OCI-LY3 (cell line): ENCODE results near the gene BUB1.

Experiments used
- H2AFZ ChIP-seq: fragments of 200-600, 300-600 bp; shearing (Covaris generic); 2 replicates; pipeline ENCODE4 v1.6.0; 2014; ENCODE audit warnings: antibody characterized with exemption, low read depth, low read length
- H3K27ac ChIP-seq: fragments of 200-600, 300-600 bp; sonication (generic); 2 replicates; pipeline ENCODE4 v1.5.1; 2014; ENCODE audit warnings: mild to moderate bottlenecking, low read length, moderate library complexity, mixed read lengths
- H3K27me3 ChIP-seq: fragments of 200-600, 300-600 bp; sonication (generic); 2 replicates; pipeline ENCODE4 v1.6.1; 2014; ENCODE audit warnings: low read depth, low read length, mixed read lengths
- H3K36me3 ChIP-seq: fragments of 200-600, 300-600 bp; sonication (generic); replicated peaks from 2 replicates; pipeline ENCODE3; 2014; ENCODE audit warnings: low read depth, low read length, mixed read lengths
- H3K4me1 ChIP-seq: fragments of 300-600, 200-600 bp; sonication (generic); 2 replicates; pipeline ENCODE4 v1.6.1; 2014; ENCODE audit warnings: low read length, mixed read lengths
- H3K4me2 ChIP-seq: fragments of 200-600, 300-600 bp; sonication (generic); 2 replicates; pipeline ENCODE4 v1.6.1; 2014; ENCODE audit warnings: low read length, mixed read lengths
- H3K4me3 ChIP-seq: fragments of 300-600, 200-600 bp; sonication (generic); 2 replicates; pipeline ENCODE4 v1.5.1; 2014; ENCODE audit warnings: antibody characterized with exemption, mild to moderate bottlenecking, low read length, moderate library complexity
- H3K79me2 ChIP-seq: fragments of 300-600, 200-600 bp; shearing (Covaris generic); 2 replicates; pipeline ENCODE4 v1.6.1; 2014; ENCODE audit warnings: mild to moderate bottlenecking, low read length, mixed read lengths
- H3K9ac ChIP-seq: fragments of 300-600, 200-600 bp; shearing (Covaris generic); 2 replicates; pipeline ENCODE4 v1.6.0; 2014; ENCODE audit warnings: mild to moderate bottlenecking, low read length, moderate library complexity
- H3K9me3 ChIP-seq: fragments of 200-600, 300-600 bp; shearing (Covaris generic); 2 replicates; pipeline ENCODE4 v1.6.1; 2014; ENCODE audit warnings: low read length, mixed read lengths; ENCODE audit not compliant: insufficient read depth
- H4K20me1 ChIP-seq: fragments of 200-600, 300-600 bp; sonication (generic); 2 replicates; pipeline ENCODE4 v1.6.1; 2016; ENCODE audit warnings: low read length, mixed read lengths; ENCODE audit not compliant: insufficient read depth
- CTCF ChIP-seq: fragments of 200-600, 300-600 bp; sonication (generic); IDR thresholded peaks from 2 replicates; pipeline ENCODE4 v1.5.1; 2014; ENCODE audit warnings: antibody characterized with exemption, low read length, low read depth
- EZH2phosphoT487 ChIP-seq: fragments of 200-600 bp; shearing (Covaris generic); IDR thresholded peaks from 2 replicates; pipeline ENCODE4 v1.6.1; 2018; ENCODE audit warnings: antibody characterized with exemption, mixed run types, low read depth

Gene BUB1

GRCh38 chr2:110679337-110679707 is 1.5 kb upstream of the BUB1 start:
- Histone ChIP-seq H2AFZ (no peak overlapping the region), H4K20me1 (peaks cover 12% of the 10 kb centered on the region; the same call in 1 of the 2 replicates), H3K27ac (no peak overlapping the region), H3K4me3 (peak overlapping the region; percentile 89), H3K9me3 (no peaks in the 10 kb centered on the region), H3K27me3 (peaks cover 22% of the 10 kb centered on the region), H3K79me2 (peaks cover 35% of the 10 kb centered on the region), H3K4me1 (peaks cover 31% of the 10 kb centered on the region), H3K9ac (peak overlapping the region; percentile 90; the same call in 1 of the 2 replicates), H3K4me2 (peak overlapping the region; percentile 84), H3K36me3 (peaks cover 9% of the 10 kb centered on the region)
- TF ChIP-seq EZH2phosphoT487 (no peak), CTCF (peak; percentile 26; the same call in 1 of the 2 replicates)

- TF ChIP-seq EZH2phosphoT487 (no peak), CTCF (no peak)
- H3K36me3 ChIP-seq, result peaks cover 13% of the 10 kb centered on the region
- peak overlapping the region; percentile 63 for H3K27ac ChIP-seq
- peak overlapping the region; percentile 90 for H3K9ac ChIP-seq
- peak overlapping the region; percentile 84 for H3K4me2 ChIP-seq
- H4K20me1 ChIP-seq, result peaks cover 12% of the 10 kb centered on the region; the same call in 1 of the 2 replicates
- no peaks in the 10 kb centered on the region for H3K9me3 ChIP-seq
- H3K4me3 ChIP-seq, result peak overlapping the region; percentile 89
- peak overlapping the region; percentile 84 for H2AFZ ChIP-seq
- H3K79me2 ChIP-seq, result peaks cover 38% of the 10 kb centered on the region
- peaks cover 16% of the 10 kb centered on the region; the same call in 1 of the 2 replicates for H3K27me3 ChIP-seq
- H3K4me1 ChIP-seq, result peaks cover 31% of the 10 kb centered on the region
Measured at GRCh38 chr2:110678457-110679336, 834 bp upstream of the BUB1 start.

- peaks cover 12% of the 10 kb centered on the region; the same call in 1 of the 2 replicates for H4K20me1 ChIP-seq
Measured at GRCh38 chr2:110677080-110677479, 783 bp downstream of the BUB1 start.

More at GRCh38 chr2:110677080-110677479, 783 bp downstream of the BUB1 start:
- Histone ChIP-seq H3K79me2 (peaks cover 39% of the 10 kb centered on the region), H3K27ac (peak overlapping the region; percentile 44; the same call in 1 of the 2 replicates), H2AFZ (no peak overlapping the region), H3K4me1 (peaks cover 31% of the 10 kb centered on the region), H3K27me3 (0 out of 2 replicates have a peak, but pooled peaks cover 8% of the 10 kb centered on the region), H3K36me3 (peaks cover 27% of the 10 kb centered on the region), H3K9me3 (no peaks in the 10 kb centered on the region), H3K4me2 (peak overlapping the region; percentile 88), H3K9ac (peak overlapping the region; percentile 90), H3K4me3 (peak overlapping the region; percentile 89)
- TF ChIP-seq EZH2phosphoT487 (no peak), CTCF (no peak)
